Smooth muscle cell of bladder (primary cell): ENCODE results near the gene RNF5. TPM values are rescaled to one million over a fixed set of nuclear protein-coding genes. Genes with fewer than 3 reads are reported as not detected.

Experiments used
- total RNA-seq: library from RNA; depleted of rRNA; stranded (reverse); fragments of >200 nt; gene quantifications from 2 replicates; pipeline ENCODE4 v1.2.3, GENCODE V29; 2014

RNF5 gene
- 15.9 and 20.3 TPM in 2 replicates for total RNA-seq

DNA sequence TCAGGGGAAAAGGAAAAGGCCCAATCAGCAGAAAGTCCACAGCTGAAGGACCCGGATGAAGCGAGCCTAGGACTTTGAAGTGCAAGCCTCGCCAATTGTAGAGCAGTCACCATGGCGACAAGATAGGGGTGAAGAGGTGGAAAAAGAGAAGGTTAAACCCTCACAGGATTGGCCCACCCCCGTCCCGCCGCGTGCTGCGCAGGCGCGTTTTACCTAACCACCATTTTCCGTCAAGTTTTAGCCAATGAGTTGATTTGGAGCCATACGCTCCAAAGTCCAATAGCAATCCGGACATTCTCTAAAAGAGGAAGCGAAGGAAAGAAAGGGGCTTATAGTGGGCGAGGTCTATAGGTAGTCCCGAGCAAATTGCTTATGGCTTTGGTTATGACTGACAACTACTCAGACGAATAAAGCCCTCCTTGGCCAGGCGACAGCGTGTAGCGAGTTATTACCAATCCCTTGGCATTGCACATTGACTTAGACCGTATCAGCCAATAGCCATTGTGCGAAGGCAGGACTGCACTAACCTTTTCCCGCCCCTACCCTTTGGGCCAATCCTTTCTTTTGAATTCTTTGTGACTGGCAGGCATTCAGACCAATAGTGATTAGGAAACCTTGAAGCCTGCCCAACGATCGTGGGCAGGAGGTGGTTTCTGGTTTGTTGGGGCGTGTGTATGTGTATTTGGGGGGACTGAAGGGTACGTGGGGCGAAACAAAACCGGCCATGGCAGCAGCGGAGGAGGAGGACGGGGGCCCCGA is at the start of gene RNF5:
TSS of gene RNF5 (plus strand) at position 618 of the 759 bp plus-strand sequence. CDS start at position 725, 107 bp downstream.

DNA sequence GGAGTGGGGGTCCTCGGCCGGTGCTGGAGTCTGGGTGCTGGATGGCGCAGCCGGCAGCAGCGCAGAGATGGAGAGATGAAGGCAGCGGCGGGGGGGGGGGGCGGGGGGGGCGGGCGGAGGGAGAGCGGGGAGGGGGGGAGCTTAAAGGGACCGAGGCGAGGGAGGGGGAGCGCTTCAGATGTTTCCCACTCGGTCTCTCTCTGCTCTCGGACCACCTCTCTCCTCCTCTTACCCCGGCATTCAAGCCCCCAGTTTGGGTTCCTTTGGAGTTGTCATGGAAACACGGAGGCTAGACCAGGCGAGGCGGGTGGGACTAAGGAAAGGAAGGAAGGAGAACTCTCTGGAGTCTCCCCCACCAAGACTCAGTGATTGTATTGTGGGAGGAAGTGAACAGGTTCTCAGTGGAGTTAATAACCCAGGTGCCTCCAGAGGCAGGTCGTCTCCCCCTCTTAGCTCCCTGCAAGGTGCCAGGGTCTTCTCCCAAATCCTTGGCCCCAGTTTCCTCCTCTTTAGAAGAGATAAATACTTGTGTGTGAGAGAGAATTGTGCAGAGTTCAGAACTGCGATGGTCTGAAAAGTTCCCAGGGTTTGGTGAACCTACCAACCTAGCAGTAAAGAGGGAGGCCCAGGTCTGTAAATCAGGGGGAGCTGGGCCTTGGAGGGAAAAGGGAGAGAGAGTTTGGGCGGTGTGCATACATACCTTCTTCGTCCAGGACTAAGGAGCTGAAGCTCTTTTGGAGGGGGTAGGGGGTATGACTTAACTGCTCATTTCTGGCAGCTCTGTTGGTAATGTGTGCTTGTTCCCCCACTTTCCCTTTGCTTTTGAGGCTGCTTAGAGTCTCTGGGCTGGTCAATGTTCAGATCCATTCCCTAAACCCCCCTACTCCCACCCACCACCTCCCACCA is 26.1 kb upstream of the RNF5 start, which contains the start of gene PRRT1:
TSS of gene PRRT1 (minus strand) at position 77 of the 906 bp plus-strand sequence. CDS start 112 bp downstream, outside the sequence.

DNA sequence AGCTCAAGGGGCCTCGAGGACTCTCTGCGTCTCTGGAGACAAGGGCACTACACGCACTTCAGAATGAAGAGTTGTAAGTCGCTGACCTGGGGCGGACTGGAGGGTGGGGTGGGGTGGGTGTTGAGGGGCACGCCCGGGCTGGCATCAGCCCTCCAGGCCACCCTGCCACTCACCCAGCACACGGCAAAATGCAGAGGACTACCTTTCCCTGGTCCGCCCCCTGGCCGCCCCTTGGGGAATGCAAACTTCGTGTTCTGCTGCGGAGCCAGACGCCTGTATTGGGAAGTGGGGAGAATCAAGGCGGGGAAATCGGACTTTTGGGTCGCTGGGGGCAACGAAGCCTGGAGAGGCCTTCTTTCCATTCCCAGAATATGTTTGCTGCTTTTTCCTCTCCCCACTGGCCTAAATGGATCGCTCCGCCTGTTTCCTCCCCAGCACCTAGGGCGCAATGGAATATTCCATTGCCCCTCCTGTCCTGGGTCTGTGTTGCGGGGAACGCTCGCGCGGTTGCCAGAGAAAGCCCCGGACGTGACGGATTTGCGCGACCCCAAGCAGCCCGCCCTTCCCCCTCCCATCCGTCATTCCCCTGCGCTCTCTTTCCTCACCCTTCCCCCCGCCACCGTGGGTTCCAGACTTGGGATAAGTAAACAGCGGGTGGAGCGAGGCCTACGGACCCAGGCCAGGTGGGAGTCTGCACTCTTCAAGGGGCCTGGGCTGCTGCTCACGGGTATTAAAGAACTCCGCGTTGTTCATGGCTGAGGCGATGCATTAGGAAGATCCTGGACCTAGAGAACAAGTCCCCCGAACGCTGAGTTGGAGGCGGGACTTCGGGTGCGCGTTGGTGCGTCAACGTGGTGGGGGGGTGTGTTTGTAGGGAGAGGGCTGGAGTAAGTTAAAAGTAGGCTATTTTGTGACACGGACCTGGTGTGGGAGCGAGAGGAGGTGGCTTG is 24.4 kb upstream of the RNF5 start, which contains the start of gene PPT2:
TSS of gene PPT2 (plus strand) at position 578 of the 950 bp plus-strand sequence. CDS start 454 bp downstream, outside the sequence.

GRCh38 chr6:32164295-32164694 is 13.9 kb upstream of the RNF5 start, which contains the start of gene EGFL8:
EGFL8 (plus strand) TSS chr6:32164595; CDS start chr6:32166166, 1,571 bp downstream.

DNA sequence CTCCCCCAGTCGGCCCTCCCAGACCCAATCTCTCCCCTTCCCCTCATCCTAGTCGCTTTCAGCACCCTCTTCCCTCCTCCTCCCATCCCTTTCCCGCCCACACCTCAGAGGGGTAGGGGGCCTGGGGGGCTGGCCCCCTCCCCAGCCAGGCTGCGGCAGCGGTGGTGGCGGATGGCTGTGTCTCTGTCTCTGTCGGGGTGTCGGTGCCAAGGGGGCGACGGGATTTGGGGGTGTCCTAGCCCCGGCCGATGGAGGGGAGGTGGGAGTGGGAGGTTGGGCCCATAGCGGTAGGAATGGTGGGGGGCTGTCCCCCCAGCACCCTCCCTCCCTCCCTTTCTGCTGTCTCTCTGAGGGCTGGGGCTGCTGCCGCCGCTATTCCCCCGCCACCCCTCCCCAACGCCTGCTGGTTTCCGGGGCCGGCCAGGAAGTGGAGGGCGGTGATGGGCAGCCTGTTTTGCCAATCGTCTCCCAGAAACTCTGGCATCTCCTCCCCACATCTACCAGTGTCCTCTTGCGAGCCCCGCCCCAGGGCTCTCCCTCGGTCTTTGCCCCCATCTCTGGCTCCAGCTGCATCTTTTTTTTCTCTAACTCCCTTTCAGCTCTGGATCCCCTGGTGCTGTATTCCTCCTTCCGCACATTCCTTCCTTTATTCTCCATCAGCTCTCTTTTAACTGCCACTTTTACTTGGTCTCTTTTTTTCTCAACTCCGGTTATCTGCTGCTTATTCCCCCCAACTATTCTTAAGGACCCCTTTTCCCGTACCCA is 2.3 kb upstream of the RNF5 start, which contains the start of gene AGPAT1:
TSS of gene AGPAT1 (minus strand) at position 374 of the 765 bp plus-strand sequence. CDS start 4,588 bp downstream, outside the sequence.

DNA sequence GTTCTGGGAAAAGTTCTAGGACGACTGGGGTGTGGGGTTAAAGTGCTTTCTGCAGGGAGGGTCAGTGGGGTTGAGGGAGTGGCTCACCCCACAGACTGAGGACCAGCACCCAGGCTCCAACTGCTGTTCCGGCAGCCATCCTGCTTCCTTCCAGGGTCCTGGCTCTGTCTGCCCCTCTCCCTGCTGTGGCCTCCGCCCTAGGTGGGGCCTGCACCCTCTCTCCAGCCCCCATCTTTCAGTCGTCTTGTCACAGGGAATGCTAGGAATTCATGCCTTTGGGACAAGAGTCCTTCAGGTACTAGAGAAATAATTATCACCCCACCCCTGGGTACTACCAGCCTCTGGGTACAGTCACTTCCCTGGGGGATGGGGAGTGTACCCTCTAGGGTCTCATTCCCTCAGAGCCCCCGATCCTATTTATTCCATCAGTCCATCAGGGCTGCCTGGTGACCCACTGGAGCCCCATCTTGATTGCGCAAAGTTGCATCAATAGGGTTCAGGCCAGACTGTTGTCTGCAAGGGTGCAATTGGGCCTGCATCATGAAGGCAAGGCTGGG is 6.0 kb downstream of the RNF5 start, which contains the start of gene AGER:
TSS of gene AGER (minus strand) at position 170 of the 557 bp plus-strand sequence. CDS start at position 139, 31 bp downstream.

DNA sequence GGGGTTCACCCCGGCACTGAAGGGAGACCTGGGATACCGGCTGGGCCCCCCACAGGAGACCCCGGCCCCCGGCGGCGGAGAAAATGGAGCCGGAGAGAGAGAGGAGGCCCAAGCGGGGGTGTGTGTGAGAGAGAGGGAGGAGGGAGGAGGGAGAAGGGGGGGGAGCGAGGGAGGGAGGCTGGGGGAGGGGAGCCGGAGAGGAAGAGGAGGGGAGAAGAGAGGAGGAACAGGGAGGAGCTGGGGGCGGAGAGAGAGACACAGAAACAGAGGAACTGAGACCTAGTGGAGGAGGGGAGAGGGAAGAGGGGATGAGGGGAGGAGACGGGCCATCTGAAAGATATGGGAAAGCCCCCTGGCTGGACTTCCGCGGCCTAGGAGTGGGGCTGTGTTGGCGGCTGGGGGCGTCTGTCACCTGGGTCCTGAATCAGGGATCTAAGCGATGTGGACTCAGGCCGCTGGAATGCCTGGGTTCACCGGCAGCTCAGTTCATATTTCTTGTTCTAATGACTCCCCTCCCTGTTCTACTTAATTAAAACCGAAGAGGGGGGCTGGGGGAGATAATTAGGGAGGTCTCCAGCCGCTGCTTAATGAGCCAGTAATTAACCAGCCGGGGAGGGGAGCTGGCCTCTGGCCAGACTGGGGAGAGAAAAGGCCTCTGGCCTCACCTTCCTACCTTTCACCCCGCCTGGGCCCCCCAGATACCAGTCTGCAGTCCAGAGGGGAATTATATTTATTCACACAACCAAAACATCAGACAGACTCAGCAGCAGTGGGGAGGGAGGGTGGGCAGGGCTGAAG is 12.0 kb downstream of the RNF5 start, which contains the start of gene PBX2:
TSS of gene PBX2 (minus strand) at position 149 of the 798 bp plus-strand sequence. CDS start 287 bp downstream, outside the sequence.

DNA sequence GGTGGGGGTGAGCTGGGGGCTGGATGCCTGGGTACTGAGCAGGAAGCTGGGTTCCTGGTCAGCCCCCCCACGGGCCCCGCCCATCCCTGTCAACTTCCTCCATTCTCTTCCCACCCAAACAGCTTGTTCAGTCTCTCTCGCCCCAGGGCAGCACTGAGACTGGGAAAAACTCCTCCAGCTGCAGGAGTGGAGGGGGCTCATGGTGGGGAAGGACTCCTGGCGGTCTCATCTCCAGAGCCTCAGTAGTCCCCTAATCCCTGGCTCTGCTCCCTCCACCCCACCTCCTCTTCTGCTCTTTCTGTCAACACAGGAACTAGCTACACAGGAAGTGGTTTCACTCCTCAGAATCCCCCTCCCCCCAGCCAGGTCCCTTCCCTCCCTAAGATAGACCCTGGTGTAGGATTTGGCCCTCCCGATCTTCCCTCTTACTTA is 14.4 kb downstream of the RNF5 start, which contains the start of gene GPSM3:
TSS of gene GPSM3 (minus strand) at position 36 of the 432 bp plus-strand sequence. CDS start 130 bp downstream, outside the sequence.

GRCh38 chr6:32223258-32224235 is 45.3 kb downstream of the RNF5 start, which contains the start of gene NOTCH4:
NOTCH4 (minus strand) TSS chr6:32224067; CDS start chr6:32223928, 139 bp downstream.

Other genes starting within 250 kb of the RNF5 start
- 46.1 and 61.2 TPM in 2 replicates for gene CFB, start 232.3 kb upstream of the RNF5 start, total RNA-seq
- 87.3 and 111 TPM in 2 replicates for gene NELFE, start 219.4 kb upstream of the RNF5 start, total RNA-seq
- 54.3 and 84.7 TPM in 2 replicates for gene SKIC2, start 219.2 kb upstream of the RNF5 start, total RNA-seq
- gene DXO, start 206.3 kb upstream of the RNF5 start, total RNA-seq, result 11.4 and 12.5 TPM in 2 replicates
- gene C4A, start 196.3 kb upstream of the RNF5 start, total RNA-seq, result 7.3 and 11.3 TPM in 2 replicates
- 5.5 and 9.3 TPM in 2 replicates for gene C4B, start 163.6 kb upstream of the RNF5 start, total RNA-seq
- not detected in 2 replicates for gene CYP21A2, start 140.0 kb upstream of the RNF5 start, total RNA-seq
- 91.2 and 144 TPM in 2 replicates for gene TNXB, start 69.1 kb upstream of the RNF5 start, total RNA-seq
- 10.8 and 11.6 TPM in 2 replicates for gene ATF6B, start 50.2 kb upstream of the RNF5 start, total RNA-seq
- gene FKBPL, start 48.1 kb upstream of the RNF5 start, total RNA-seq, result 5.3 and 5.8 TPM in 2 replicates
- 0.14 and 0.18 TPM in 2 replicates for gene PRRT1, start 26.5 kb upstream of the RNF5 start, total RNA-seq
- 50.2 and 67.4 TPM in 2 replicates for gene PPT2, start 24.3 kb upstream of the RNF5 start, total RNA-seq
- 0.57 and 1.2 TPM in 2 replicates for gene EGFL8, start 13.8 kb upstream of the RNF5 start, total RNA-seq
- gene AGPAT1, start 2.3 kb upstream of the RNF5 start, total RNA-seq, result 20.9 and 29.5 TPM in 2 replicates
- gene AGER, start 5.8 kb downstream of the RNF5 start, total RNA-seq, result 0.14 and 0.37 TPM in 2 replicates
- gene PBX2, start 11.8 kb downstream of the RNF5 start, total RNA-seq, result 19.2 and 24.8 TPM in 2 replicates
- 0.74 and 0.85 TPM in 2 replicates for gene GPSM3, start 14.2 kb downstream of the RNF5 start, total RNA-seq
- 0.85 and 1.2 TPM in 2 replicates for gene NOTCH4, start 45.7 kb downstream of the RNF5 start, total RNA-seq
- not detected in 2 replicates for gene TSBP1, start 193.5 kb downstream of the RNF5 start, total RNA-seq
- not detected in 2 replicates for gene BTNL2, start 228.8 kb downstream of the RNF5 start, total RNA-seq